Hepatocyte (in vitro differentiated cells): Measurements from ENCODE around the gene FOLR3.

Source experiments
- EZH2 ChIP-seq: fragments of 200-600 bp; sonication (generic); IDR thresholded peaks from 2 replicates; pipeline ENCODE4 v1.6.1; 2016; ENCODE audit warnings: antibody characterized with exemption, mild to moderate bottlenecking, borderline replicate concordance
- EZH2phosphoT487 ChIP-seq: fragments of 200-600 bp; sonication (generic); IDR thresholded peaks from one replicate; pipeline ENCODE4 v1.6.1; 2018; ENCODE audit warnings: antibody characterized with exemption, mild to moderate bottlenecking, low read depth, moderate library complexity; ENCODE audit not compliant: unreplicated experiment, severe bottlenecking
- TF ChIP-seq, protein P1 (sequence below): fragments of 200-600 bp; sonication (generic); IDR thresholded peaks from 2 replicates; pipeline ENCODE4 v1.5.1; 2016; ENCODE audit warnings: antibody characterized with exemption, mild to moderate bottlenecking; ENCODE audit not compliant: poor library complexity

GRCh38 chr11:72112978-72113808, 22.3 kb upstream of the FOLR3 start:
- no peak for TF ChIP-seq EZH2phosphoT487
- TF ChIP-seq, protein P1, sequence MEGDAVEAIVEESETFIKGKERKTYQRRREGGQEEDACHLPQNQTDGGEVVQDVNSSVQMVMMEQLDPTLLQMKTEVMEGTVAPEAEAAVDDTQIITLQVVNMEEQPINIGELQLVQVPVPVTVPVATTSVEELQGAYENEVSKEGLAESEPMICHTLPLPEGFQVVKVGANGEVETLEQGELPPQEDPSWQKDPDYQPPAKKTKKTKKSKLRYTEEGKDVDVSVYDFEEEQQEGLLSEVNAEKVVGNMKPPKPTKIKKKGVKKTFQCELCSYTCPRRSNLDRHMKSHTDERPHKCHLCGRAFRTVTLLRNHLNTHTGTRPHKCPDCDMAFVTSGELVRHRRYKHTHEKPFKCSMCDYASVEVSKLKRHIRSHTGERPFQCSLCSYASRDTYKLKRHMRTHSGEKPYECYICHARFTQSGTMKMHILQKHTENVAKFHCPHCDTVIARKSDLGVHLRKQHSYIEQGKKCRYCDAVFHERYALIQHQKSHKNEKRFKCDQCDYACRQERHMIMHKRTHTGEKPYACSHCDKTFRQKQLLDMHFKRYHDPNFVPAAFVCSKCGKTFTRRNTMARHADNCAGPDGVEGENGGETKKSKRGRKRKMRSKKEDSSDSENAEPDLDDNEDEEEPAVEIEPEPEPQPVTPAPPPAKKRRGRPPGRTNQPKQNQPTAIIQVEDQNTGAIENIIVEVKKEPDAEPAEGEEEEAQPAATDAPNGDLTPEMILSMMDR = no peak
- TF ChIP-seq EZH2 = no peak
